MM.1S (cell line): ENCODE measurements around the gene ZBTB7C.

Experiments used
- CTCF ChIP-seq: fragments of 300-600 bp; sonication (generic); IDR thresholded peaks from 2 replicates; pipeline ENCODE4 v1.5.1; 2016; ENCODE audit warnings: antibody characterized with exemption, low read length, mixed read lengths
- EZH2 ChIP-seq: fragments of 300-600 bp; sonication (generic); optimal IDR thresholded peaks from 2 replicates; pipeline ENCODE3; 2017; ENCODE audit warnings: low read depth, mild to moderate bottlenecking, antibody characterized with exemption, low read length, mixed read lengths

GRCh38 chr18:48310999-48311398 is 98.2 kb downstream of the ZBTB7C start:
- TF ChIP-seq CTCF (no peak), EZH2 (no peak)
